ENCODE results near the gene HES3.

The HES3 gene

GRCh38 chr1:6244401-6245049, 546 bp downstream of the HES3 start:
- Histone ChIP-seq H3K18ac (ENCODE audit: low read depth in 1 of 2, low read length in 2 of 2) (no peak overlapping the region), H3K79me1 (replicated peaks; ENCODE audit: low read length, poor library complexity, severe bottlenecking) (no peaks in the 10 kb centered on the region), H3K4ac (ENCODE audit: low read depth in 1 of 2, low read length in 2 of 2) (no peak overlapping the region), H3K14ac (ENCODE audit: low read length in 2 of 2) (no peak overlapping the region), H3K4me3 (ENCODE audit: insufficient read depth in 1 of 2, low read depth in 1 of 2, low read length in 2 of 2) (no peak overlapping the region), H3K27me3 (ENCODE audit: control insufficient read depth in 1 of 2, insufficient read depth in 1 of 2, low read length in 2 of 2) (peaks cover 68 to 80% of the 10 kb centered on the region in 2 experiments), H2AK5ac (ENCODE audit: low read length, severe bottlenecking) (no peak overlapping the region), H3K9me3 (ENCODE audit: control insufficient read depth, low read length) (no peaks in the 10 kb centered on the region), H3K27ac (ENCODE audit: low read length, poor library complexity, severe bottlenecking) (no peak overlapping the region), H3K23ac (ENCODE audit: low read length in 2 of 2) (no peak overlapping the region), H3K9ac (ENCODE audit: low read length) (no peak overlapping the region), H4K8ac (ENCODE audit: low read length) (no peak overlapping the region), H2BK120ac (ENCODE audit: low read depth, low read length) (no peak overlapping the region), H2AFZ (ENCODE audit: low read depth, low read length) (no peak overlapping the region), H3K36me3 (ENCODE audit: control insufficient read depth in 1 of 2, insufficient read depth in 2 of 2, low read depth in 1 of 2, low read length in 2 of 2) (no peaks in the 10 kb centered on the region), H3K4me2 (ENCODE audit: low read length, poor library complexity, severe bottlenecking) (no peak overlapping the region), H2BK12ac (ENCODE audit: low read length in 2 of 2) (no peak overlapping the region), H3K4me1 (ENCODE audit: control insufficient read depth, insufficient read depth, low read depth, low read length) (peaks cover 36% of the 10 kb centered on the region), H4K91ac (ENCODE audit: low read length) (no peak overlapping the region), H2BK5ac (ENCODE audit: low read depth, low read length, poor library complexity, severe bottlenecking) (no peak overlapping the region), H2BK15ac (ENCODE audit: low read depth, poor library complexity, severe bottlenecking) (no peak overlapping the region)
- DNase-seq, result no peak
- WGBS, result 4% methylated on average over 11 of the region's 24 CpGs

DNA sequence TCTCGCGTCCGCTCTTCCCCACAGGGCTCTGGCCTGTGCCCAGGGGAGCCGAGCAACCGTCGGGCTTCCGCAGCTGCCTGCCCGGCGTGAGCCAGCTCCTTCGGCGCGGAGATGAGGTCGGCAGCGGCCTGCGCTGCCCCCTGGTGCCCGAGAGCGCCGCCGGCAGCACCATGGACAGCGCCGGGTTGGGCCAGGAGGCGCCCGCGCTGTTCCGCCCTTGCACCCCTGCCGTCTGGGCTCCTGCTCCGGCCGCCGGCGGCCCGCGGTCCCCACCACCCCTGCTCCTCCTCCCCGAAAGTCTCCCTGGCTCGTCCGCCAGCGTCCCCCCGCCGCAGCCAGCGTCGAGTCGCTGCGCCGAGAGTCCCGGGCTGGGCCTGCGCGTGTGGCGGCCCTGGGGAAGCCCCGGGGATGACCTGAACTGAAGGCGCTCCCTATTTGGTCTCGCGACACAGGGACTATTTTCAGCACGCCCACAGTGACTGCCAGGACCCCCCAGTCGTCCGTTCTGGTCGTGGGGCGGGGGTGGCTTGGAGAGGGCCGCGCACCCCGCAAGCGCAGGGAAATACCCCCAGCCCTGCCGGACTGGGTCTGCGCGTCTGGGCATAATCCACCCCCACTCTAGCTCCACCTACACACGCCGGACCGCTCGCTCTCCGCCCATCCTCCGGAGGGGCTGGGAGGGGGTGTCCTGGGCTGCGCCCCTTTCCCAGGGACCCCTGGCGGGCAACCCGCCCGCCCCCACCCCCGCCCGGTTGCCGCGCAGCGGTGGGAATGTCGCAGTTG, 1.3 kb downstream of the HES3 start:
- Histone ChIP-seq H2BK5ac (ENCODE audit: low read depth, low read length, poor library complexity, severe bottlenecking) (no peak overlapping the region), H3K9ac (ENCODE audit: low read length) (no peak overlapping the region), H3K36me3 (ENCODE audit: control insufficient read depth in 1 of 2, insufficient read depth in 2 of 2, low read depth in 1 of 2, low read length in 2 of 2) (no peaks in the 10 kb centered on the region), H3K23ac (ENCODE audit: low read length in 2 of 2) (peak overlapping the region in 1 of 2 experiments; percentile 11), H3K14ac (ENCODE audit: low read length in 2 of 2) (no peak overlapping the region), H2AFZ (ENCODE audit: low read depth, low read length) (no peak overlapping the region), H3K9me3 (ENCODE audit: control insufficient read depth, low read length) (no peaks in the 10 kb centered on the region), H3K18ac (ENCODE audit: low read depth in 1 of 2, low read length in 2 of 2) (no peak overlapping the region), H4K91ac (ENCODE audit: low read length) (no peak overlapping the region), H3K27me3 (ENCODE audit: control insufficient read depth in 1 of 2, insufficient read depth in 1 of 2, low read length in 2 of 2) (peaks cover 74 to 79% of the 10 kb centered on the region in 2 experiments), H2BK120ac (ENCODE audit: low read depth, low read length) (no peak overlapping the region), H3K4me2 (ENCODE audit: low read length, poor library complexity, severe bottlenecking) (peak overlapping the region; percentile 75), H3K4me3 (ENCODE audit: insufficient read depth in 1 of 2, low read depth in 1 of 2, low read length in 2 of 2) (no peak overlapping the region), H3K4ac (ENCODE audit: low read depth in 1 of 2, low read length in 2 of 2) (no peak overlapping the region), H3K4me1 (ENCODE audit: control insufficient read depth, insufficient read depth, low read depth, low read length) (peaks cover 40% of the 10 kb centered on the region), H2BK15ac (ENCODE audit: low read depth, poor library complexity, severe bottlenecking) (peak overlapping the region; percentile 40), H2BK12ac (ENCODE audit: low read length in 2 of 2) (no peak overlapping the region), H3K27ac (ENCODE audit: low read length, poor library complexity, severe bottlenecking) (no peak overlapping the region), H3K79me1 (replicated peaks; ENCODE audit: low read length, poor library complexity, severe bottlenecking) (no peaks in the 10 kb centered on the region), H4K8ac (ENCODE audit: low read length) (no peak overlapping the region), H2AK5ac (ENCODE audit: low read length, severe bottlenecking) (no peak overlapping the region)
- WGBS, result 3% methylated on average over 53 of the region's 79 CpGs
- DNase-seq, result peak; percentile 75

GRCh38 chr1:6245869-6246496, 2.0 kb downstream of the HES3 start:
- Histone ChIP-seq H2BK120ac (ENCODE audit: low read depth, low read length) (no peak overlapping the region), H3K9me3 (ENCODE audit: control insufficient read depth, low read length) (no peaks in the 10 kb centered on the region), H2BK12ac (ENCODE audit: low read length in 2 of 2) (no peak overlapping the region), H2BK5ac (ENCODE audit: low read depth, low read length, poor library complexity, severe bottlenecking) (no peak overlapping the region), H3K18ac (ENCODE audit: low read depth in 1 of 2, low read length in 2 of 2) (no peak overlapping the region), H3K36me3 (ENCODE audit: control insufficient read depth in 1 of 2, insufficient read depth in 2 of 2, low read depth in 1 of 2, low read length in 2 of 2) (no peaks in the 10 kb centered on the region), H3K79me1 (replicated peaks; ENCODE audit: low read length, poor library complexity, severe bottlenecking) (no peaks in the 10 kb centered on the region), H3K4ac (ENCODE audit: low read depth in 1 of 2, low read length in 2 of 2) (no peak overlapping the region), H3K23ac (ENCODE audit: low read length in 2 of 2) (no peak overlapping the region), H3K27ac (ENCODE audit: low read length, poor library complexity, severe bottlenecking) (no peak overlapping the region), H3K4me3 (ENCODE audit: insufficient read depth in 1 of 2, low read depth in 1 of 2, low read length in 2 of 2) (no peak overlapping the region), H3K9ac (ENCODE audit: low read length) (no peak overlapping the region), H4K91ac (ENCODE audit: low read length) (no peak overlapping the region), H3K27me3 (ENCODE audit: control insufficient read depth in 1 of 2, insufficient read depth in 1 of 2, low read length in 2 of 2) (peaks cover 77 to 79% of the 10 kb centered on the region in 2 experiments), H2AK5ac (ENCODE audit: low read length, severe bottlenecking) (no peak overlapping the region), H3K14ac (ENCODE audit: low read length in 2 of 2) (no peak overlapping the region), H3K4me1 (ENCODE audit: control insufficient read depth, insufficient read depth, low read depth, low read length) (peaks cover 40% of the 10 kb centered on the region), H4K8ac (ENCODE audit: low read length) (no peak overlapping the region), H2AFZ (ENCODE audit: low read depth, low read length) (no peak overlapping the region), H2BK15ac (ENCODE audit: low read depth, poor library complexity, severe bottlenecking) (peak overlapping the region; percentile 40), H3K4me2 (ENCODE audit: low read length, poor library complexity, severe bottlenecking) (peak overlapping the region; percentile 75)
- no peak for DNase-seq
- WGBS, result 7% methylated on average over 49 of the region's 49 CpGs
